ENCODE measurements around the gene TGFA.
A peak's percentile ranks its signal among the peaks of the same experiment; 100 is the strongest.

The TGFA gene

GRCh38 chr2:70523996-70524965 is 29.3 kb downstream of the TGFA start:
- no peak for DNase-seq

- DNase-seq, result no peak
Observed at GRCh38 chr2:70523672-70523995, 30.0 kb downstream of the TGFA start.

GRCh38 chr2:70522627-70523026 is 31.0 kb downstream of the TGFA start:
- DNase-seq, result no peak

GRCh38 chr2:70520825-70521224 is 32.8 kb downstream of the TGFA start:
- DNase-seq, result no peak

- DNase-seq, result no peak
Observed at GRCh38 chr2:70519453-70519852, 34.2 kb downstream of the TGFA start.

- no peak for DNase-seq
Observed at GRCh38 chr2:70518557-70518956, 35.1 kb downstream of the TGFA start.

GRCh38 chr2:70517804-70518203 is 35.8 kb downstream of the TGFA start:
- DNase-seq, result no peak

GRCh38 chr2:70516596-70516995 is 37.0 kb downstream of the TGFA start:
- DNase-seq, result no peak

GRCh38 chr2:70515938-70516337 is 37.7 kb downstream of the TGFA start:
- DNase-seq, result no peak

GRCh38 chr2:70514612-70515055 is 39.0 kb downstream of the TGFA start:
- peak; percentile 32 for DNase-seq

- DNase-seq, result no peak
Observed at GRCh38 chr2:70513738-70514137, 39.9 kb downstream of the TGFA start.

GRCh38 chr2:70511971-70512729 is 41.5 kb downstream of the TGFA start:
- no peak for DNase-seq

- no peak for DNase-seq
Observed at GRCh38 chr2:70510313-70510712, 43.3 kb downstream of the TGFA start.

GRCh38 chr2:70509565-70509964 is 44.1 kb downstream of the TGFA start:
- peak; percentile 50 for DNase-seq

GRCh38 chr2:70508711-70509462 is 44.7 kb downstream of the TGFA start:
- peak; percentile 40 for DNase-seq

- DNase-seq, result peak; percentile 58
Observed at GRCh38 chr2:70505613-70506391, 47.8 kb downstream of the TGFA start.

- DNase-seq, result no peak
Observed at GRCh38 chr2:70504750-70505149, 48.9 kb downstream of the TGFA start.

GRCh38 chr2:70503896-70504295 is 49.7 kb downstream of the TGFA start:
- peak; percentile 6 for DNase-seq

GRCh38 chr2:70501728-70502127 is 51.9 kb downstream of the TGFA start:
- no peak for DNase-seq

GRCh38 chr2:70501215-70501614 is 52.4 kb downstream of the TGFA start:
- no peak for DNase-seq

GRCh38 chr2:70499253-70499652 is 54.4 kb downstream of the TGFA start:
- DNase-seq, result no peak

- no peak for DNase-seq
Observed at GRCh38 chr2:70498528-70498927, 55.1 kb downstream of the TGFA start.
